Fibroblast of lung (primary cell): ENCODE measurements around the gene FSD1L. TPM values are rescaled to one million over a fixed set of nuclear protein-coding genes. Genes with fewer than 3 reads are reported as not detected.
A peak's percentile ranks its signal among the peaks of the same experiment; 100 is the strongest.

Experiments
- DNase-seq, 2 donors: peaks; one replicate each; pipeline versions ENCODE4 v3.0.0 to v3.0.0-alpha.2; 2010; ENCODE audit warnings: low read depth in 2 of 2
- H2AFZ ChIP-seq: 2 replicates; pipeline ENCODE4 v1.5.1; 2012; ENCODE audit warnings: low read length, control low read depth, inconsistent platforms
- H3K27ac ChIP-seq: 2 replicates; pipeline ENCODE4 v1.5.1; 2011; ENCODE audit warnings: low read length, control low read depth; ENCODE audit not compliant: insufficient read depth
- H3K27me3 ChIP-seq: 2 replicates; pipeline ENCODE4 v1.5.1; 2011; ENCODE audit warnings: mild to moderate bottlenecking, low read length; ENCODE audit not compliant: control insufficient read depth, insufficient read depth
- H3K36me3 ChIP-seq: 2 replicates; pipeline ENCODE4 v1.5.1; 2011; ENCODE audit warnings: low read length; ENCODE audit not compliant: control insufficient read depth, insufficient read depth
- H3K4me1 ChIP-seq: 2 replicates; pipeline ENCODE4 v1.5.1; 2011; ENCODE audit warnings: low read length; ENCODE audit not compliant: control insufficient read depth, insufficient read depth; ENCODE audit errors: extremely low read depth
- H3K4me2 ChIP-seq: 2 replicates; pipeline ENCODE4 v1.5.1; 2011; ENCODE audit warnings: low read length, control low read depth; ENCODE audit not compliant: insufficient read depth; ENCODE audit errors: extremely low read depth
- H3K4me3 ChIP-seq, 4 experiments: fragments of 200-600 bp in 1 of 4; sonication (generic) in 1 of 4; replicated peaks in 1 of 4; 2 replicates each; pipeline ENCODE4 v1.5.1; 2011 to 2016; ENCODE audit warnings: low read length in 4 of 4, low read depth in 3 of 4, mild to moderate bottlenecking in 3 of 4, control low read depth in 2 of 4, inconsistent platforms in 1 of 4, mixed read lengths in 1 of 4; ENCODE audit not compliant: insufficient read depth in 1 of 4; ENCODE audit errors: control extremely low read depth in 1 of 4
- H3K79me2 ChIP-seq: 2 replicates; pipeline ENCODE4 v1.5.1; 2012; ENCODE audit warnings: mild to moderate bottlenecking, low read length, inconsistent platforms; ENCODE audit not compliant: control insufficient read depth, insufficient read depth
- H3K9ac ChIP-seq: 2 replicates; pipeline ENCODE4 v1.5.1; 2011; ENCODE audit warnings: mild to moderate bottlenecking, low read length, control low read depth; ENCODE audit not compliant: insufficient read depth
- H3K9me3 ChIP-seq: 2 replicates; pipeline ENCODE4 v1.5.1; 2012; ENCODE audit warnings: low read depth, low read length; ENCODE audit not compliant: control insufficient read depth, insufficient read depth
- H4K20me1 ChIP-seq: 2 replicates; pipeline ENCODE4 v1.5.1; 2011; ENCODE audit warnings: low read length; ENCODE audit not compliant: control insufficient read depth, insufficient read depth; ENCODE audit errors: extremely low read depth
- CTCF ChIP-seq, 2 donors: IDR thresholded peaks in 1 of 2; conservative IDR thresholded peaks in 1 of 2; 1 replicate in 1 of 2; 2 replicates in 1 of 2; pipeline ENCODE4 v1.5.1; 2011 to 2012; ENCODE audit warnings: low read length in 2 of 2, control low read depth in 1 of 2, inconsistent platforms in 1 of 2, low read depth in 1 of 2, mild to moderate bottlenecking in 1 of 2
- EZH2 ChIP-seq: IDR thresholded peaks from 2 replicates; pipeline ENCODE4 v1.5.1; 2012; ENCODE audit warnings: low read length, control low read depth, mild to moderate bottlenecking; ENCODE audit errors: missing control alignments
- polyA plus RNA-seq, 2 donors: library from polyadenylated mRNA; depleted of rRNA in 1 of 2; stranded (reverse) in 1 of 2; unstranded in 1 of 2; fragments of >200 nt; gene quantifications; 2 replicates each; pipeline ENCODE4 v1.2.1, GENCODE V29; 2011 to 2012; ENCODE audit warnings: missing spikeins in 1 of 2
- total RNA-seq: library from RNA; depleted of rRNA; stranded (reverse); fragments of >200 nt; gene quantifications from 2 replicates; pipeline ENCODE4 v1.2.1, GENCODE V29; 2014

FSD1L gene
- total and polyA plus RNA-seq, 2 donors (not counting 1 experiment from before 2014, with no cell fraction given) = 4.0 to 6.1 TPM

GRCh38 chr9:105541838-105542237, 94.0 kb downstream of the FSD1L start:
- Histone ChIP-seq H3K27me3 (no peaks in the 10 kb centered on the region), H3K4me2 (no peak overlapping the region), H3K9ac (no peak overlapping the region), H3K36me3 (no peaks in the 10 kb centered on the region), H2AFZ (no peak overlapping the region), H4K20me1 (no peaks in the 10 kb centered on the region), H3K4me1 (no peaks in the 10 kb centered on the region), H3K9me3 (no peaks in the 10 kb centered on the region), H3K27ac (no peak overlapping the region), H3K4me3 (no peak overlapping the region), H3K79me2 (no peaks in the 10 kb centered on the region)
- DNase-seq = no peak
- no peak for TF ChIP-seq EZH2
- TF ChIP-seq CTCF (conservative IDR thresholded peaks at IDR 0.05 in 1 of 2, IDR thresholded peaks at IDR 0.05 in 1 of 2; ENCODE audit: low read depth in 1 of 2, low read length in 2 of 2) = no peak

GRCh38 chr9:105554042-105554441, 106.2 kb downstream of the FSD1L start:
- H3K27me3 ChIP-seq = no peaks in the 10 kb centered on the region
- H3K4me1 ChIP-seq = no peaks in the 10 kb centered on the region
- no peaks in the 10 kb centered on the region for H3K36me3 ChIP-seq
- H4K20me1 ChIP-seq = no peaks in the 10 kb centered on the region
- H3K9me3 ChIP-seq = no peaks in the 10 kb centered on the region
- no peak overlapping the region for H3K4me3 ChIP-seq
- no peak overlapping the region for H3K4me2 ChIP-seq
- peaks cover 5% of the 10 kb centered on the region for H3K79me2 ChIP-seq
- H3K9ac ChIP-seq = no peak overlapping the region
- H3K27ac ChIP-seq = no peak overlapping the region
- TF ChIP-seq CTCF (conservative IDR thresholded peaks at IDR 0.05 in 1 of 2, IDR thresholded peaks at IDR 0.05 in 1 of 2; ENCODE audit: low read depth in 1 of 2, low read length in 2 of 2) (no peak), EZH2 (no peak)
- DNase-seq = peak; percentile 7 to 20
- H2AFZ ChIP-seq = no peak overlapping the region

- TF ChIP-seq EZH2 (no peak), CTCF (conservative IDR thresholded peaks at IDR 0.05 in 1 of 2, IDR thresholded peaks at IDR 0.05 in 1 of 2; ENCODE audit: low read depth in 1 of 2, low read length in 2 of 2) (no peak)
- H3K9ac ChIP-seq = peak within 1 kb of the TSS; percentile 64
- peak; percentile 82 to 85 for DNase-seq
Measured at GRCh38 chr9:105557804-105558610, 110.2 kb downstream of the FSD1L start, which contains the start of gene FKTN. Gene FKTN (plus strand): TSS chr9:105558131. CDS start chr9:105575033, 16,902 bp downstream.

More at GRCh38 chr9:105557804-105558610, 110.2 kb downstream of the FSD1L start, which contains the start of gene FKTN:
- H3K4me1 ChIP-seq = no peaks in the 10 kb centered on the region
- H2AFZ ChIP-seq = peak within 1 kb of the TSS; percentile 97
- H3K79me2 ChIP-seq = peaks cover 6% of the 10 kb centered on the region
- H3K4me3 ChIP-seq = peak within 1 kb of the TSS; percentile 88 to 97 (median 94)
- H3K9me3 ChIP-seq = no peaks in the 10 kb centered on the region
- peak within 1 kb of the TSS; percentile 93 for H3K4me2 ChIP-seq
- H3K36me3 ChIP-seq = no peaks in the 10 kb centered on the region
- H4K20me1 ChIP-seq = no peaks in the 10 kb centered on the region
- no peaks in the 10 kb centered on the region for H3K27me3 ChIP-seq
- peak within 1 kb of the TSS; percentile 40 for H3K27ac ChIP-seq
